HG03064 (cell line): ENCODE measurements around the gene LHX4.

Experiments used
- ATAC-seq: cut with Tn5 transposase; IDR thresholded peaks from one replicate; pipeline ENCODE4 v1.9.1; 2021; ENCODE audit warnings: low read depth; ENCODE audit not compliant: unreplicated experiment

LHX4 gene

DNA sequence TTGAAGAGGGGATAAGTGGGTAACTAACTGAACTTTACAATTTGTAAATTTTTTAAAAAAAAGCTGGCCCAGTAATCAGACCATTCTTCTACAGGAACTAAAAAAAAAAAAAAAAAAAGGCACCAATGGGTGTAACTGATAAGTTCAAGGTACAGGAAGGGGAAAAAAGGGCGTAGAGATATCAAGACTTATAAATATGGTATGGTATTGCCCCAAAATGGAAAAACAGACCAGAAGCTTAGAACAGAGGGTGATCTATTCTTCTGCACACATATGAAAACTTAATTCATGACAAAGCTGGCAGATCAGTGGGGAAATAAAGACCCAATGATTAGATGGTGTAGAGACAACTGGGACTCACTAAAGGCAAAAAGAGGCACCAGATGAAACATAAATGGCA is 58.9 kb downstream of the LHX4 start:
- ATAC-seq = no peak

DNA sequence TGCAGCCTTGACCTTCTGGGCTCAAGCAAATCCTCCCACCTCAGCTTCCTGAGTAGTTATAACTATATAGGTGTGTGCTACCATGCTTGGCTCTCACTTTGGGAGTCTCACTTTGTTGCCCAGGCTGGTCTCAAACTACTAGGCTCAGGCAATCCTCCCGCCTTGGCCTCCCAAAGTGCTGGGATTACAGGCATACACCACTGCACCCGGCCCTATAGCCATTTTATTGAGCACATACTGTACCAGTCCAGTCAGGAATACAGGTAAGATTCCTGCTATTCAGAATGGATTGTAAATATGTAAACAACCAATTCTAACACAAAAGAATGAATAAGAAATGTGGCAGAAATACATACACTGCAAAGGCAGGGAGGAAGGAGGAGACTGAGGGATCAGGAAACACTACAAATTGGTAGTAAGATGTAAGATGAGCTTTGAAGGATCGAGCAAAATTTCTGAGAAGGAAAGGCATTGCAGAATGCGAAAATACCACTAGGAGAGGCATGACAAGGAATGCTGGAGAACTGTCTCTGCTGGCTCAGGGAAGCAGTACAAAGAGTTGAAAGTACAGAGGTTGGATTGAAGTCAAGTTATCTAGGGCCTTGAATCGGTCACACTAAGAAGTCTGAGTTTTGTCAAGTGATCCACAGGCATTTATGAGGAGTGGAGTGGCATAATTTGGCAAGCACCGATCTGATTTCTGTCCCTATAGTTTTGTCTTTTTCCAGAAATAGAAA is 60.4 kb downstream of the LHX4 start:
- no peak for ATAC-seq

DNA sequence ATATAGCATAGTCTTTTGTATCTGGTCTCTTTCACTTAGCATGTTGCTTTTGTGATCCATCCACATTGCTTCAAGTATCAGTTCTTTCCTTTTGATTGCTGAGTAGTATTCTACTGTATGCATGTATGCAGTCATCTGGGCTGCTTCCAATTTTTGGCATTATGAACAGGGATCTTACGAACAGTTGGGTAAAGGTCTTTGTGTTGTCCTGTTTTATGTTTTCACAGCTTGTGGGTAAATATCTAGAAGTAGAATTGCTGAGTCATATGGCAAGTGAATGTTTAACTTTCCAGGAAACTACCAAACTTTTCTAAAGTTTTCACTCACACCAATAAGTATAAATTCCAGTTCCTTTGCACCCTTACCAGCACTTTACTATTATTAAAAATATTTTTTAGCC is 60.9 kb downstream of the LHX4 start:
- ATAC-seq = no peak

DNA sequence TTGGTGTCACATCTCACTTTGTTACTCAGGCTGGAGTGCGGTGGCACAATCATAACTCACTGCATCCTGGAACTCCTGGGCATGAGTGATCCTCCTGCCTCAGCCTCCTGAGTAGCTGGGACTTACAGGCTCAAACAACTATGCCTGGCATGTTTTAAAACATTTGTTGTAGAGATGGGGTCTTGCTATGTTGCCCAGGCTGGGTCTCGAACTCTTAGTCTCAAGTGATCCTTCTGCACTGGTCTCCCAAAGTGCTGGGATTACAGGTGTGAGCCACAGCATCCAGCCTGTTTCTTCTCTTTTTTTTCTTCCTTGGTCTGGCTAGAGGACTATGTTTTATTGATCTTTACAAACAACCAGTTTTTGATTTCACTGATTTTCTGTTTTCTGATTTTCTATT is 64.6 kb downstream of the LHX4 start:
- ATAC-seq = no peak

DNA sequence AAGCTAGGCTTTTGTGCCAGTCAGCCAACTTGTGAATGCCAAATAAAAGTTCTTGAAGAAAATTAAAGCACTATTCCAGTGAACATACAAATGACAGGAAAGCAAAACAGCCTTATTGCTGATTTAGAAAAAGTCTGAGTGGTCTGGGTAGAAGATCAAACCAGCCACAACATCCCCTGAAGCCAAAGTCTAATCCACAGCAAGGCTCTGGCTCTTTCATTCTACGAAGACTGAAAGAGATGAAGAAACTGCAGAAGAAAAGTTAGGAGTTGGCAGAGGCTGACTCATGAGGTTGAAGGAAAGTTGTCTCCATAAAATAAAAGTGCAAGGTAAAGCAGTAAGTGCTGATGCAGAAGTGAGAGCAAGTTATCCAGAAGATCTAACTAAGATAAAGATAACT is 65.9 kb downstream of the LHX4 start:
- no peak for ATAC-seq

DNA sequence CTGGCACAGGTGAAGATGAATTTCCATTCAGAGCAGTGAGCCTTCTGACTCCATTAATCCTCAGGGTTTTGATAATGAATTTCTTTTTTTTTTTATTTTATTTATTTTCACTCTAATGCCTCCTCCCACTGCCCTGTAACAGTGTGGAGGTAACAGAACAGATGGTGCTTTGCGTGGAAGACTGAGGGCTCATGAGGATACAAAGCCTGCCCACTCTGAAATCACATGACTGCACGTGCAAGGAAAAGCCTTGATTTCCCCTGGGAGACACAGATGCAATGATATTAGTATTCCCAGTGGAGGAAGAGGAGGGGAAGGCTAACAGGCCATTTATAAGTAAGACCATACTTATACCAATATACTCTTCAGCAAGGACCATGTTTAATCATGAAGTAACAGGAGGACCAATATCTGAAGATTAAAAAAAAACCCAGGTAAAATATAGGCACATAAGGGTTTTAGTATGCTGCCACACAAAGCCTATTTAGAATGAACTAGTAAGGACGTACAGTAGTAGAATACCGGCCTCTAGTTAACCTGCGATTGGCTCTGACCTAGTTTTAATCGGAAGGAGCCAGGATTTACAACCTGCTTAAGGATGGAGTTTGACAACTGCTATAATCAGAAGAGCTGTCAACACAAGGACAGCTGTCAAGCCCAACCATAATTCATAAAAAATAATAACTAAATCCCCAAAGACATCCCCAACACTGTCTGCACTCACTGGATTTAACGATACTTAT is 69.6 kb downstream of the LHX4 start:
- ATAC-seq = no peak

DNA sequence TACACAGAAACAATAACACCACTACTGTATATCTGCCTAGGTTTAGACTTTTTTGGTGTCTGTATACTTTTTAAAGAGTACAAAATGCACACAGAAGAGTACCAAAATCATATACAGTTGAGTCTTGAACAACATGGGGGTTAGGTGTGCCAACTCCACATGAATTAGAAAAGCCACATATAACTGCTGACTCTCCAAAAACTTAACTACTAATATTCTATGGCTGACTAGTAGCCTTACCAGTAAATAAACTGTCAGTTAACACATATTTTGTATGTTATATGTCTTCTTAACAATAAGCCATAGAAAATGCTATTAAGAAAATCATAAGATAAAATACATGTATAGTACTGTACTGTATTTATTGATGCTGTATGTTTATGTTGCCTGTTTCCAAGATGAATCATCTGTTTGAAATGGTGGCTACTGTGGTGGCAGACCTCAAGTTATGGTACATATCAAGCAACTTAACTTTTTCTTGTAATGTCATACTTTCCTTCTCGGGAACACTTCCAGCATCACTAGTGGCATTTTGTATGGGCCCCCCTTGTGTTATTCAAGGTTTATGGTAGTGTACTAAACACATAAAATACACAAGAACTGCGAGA is 71.2 kb downstream of the LHX4 start:
- no peak for ATAC-seq

DNA sequence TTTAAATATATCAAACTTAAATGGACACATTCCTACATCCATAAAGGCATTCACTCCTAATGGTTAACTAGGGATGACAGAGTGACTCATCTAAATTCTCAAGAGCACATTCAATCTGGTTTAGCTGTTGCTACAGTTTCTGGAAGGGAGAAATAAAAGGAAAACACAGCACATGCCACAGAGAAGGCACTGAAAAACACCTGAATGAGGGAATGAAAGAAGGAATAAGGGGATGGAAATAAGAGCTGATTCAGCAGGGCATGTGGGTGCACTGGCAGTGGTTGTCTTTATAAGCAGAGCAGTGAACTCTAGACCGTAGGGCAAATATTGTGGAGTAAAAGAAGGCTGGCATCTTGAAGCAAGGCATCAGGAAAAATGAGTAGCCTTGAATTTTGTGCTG is 79.3 kb downstream of the LHX4 start:
- no peak for ATAC-seq

DNA sequence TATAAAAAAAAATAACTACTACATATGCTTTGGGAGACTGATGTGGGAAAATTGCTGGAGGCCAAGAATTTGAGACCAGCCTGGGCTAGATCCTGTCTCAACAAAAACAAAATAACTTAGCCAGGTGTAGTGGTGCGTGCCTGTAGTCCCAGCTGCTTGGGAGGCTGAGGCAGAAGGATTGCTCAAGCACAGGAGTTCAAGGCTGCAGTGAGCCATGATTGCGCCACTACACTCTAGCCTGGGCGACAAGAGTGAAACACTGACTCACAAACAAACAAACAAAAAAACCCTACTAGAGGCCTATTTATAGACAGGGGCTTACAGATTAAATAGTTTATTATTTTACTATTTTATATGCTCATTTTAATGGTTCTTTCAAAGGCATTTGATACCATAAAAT is 80.0 kb downstream of the LHX4 start:
- no peak for ATAC-seq

DNA sequence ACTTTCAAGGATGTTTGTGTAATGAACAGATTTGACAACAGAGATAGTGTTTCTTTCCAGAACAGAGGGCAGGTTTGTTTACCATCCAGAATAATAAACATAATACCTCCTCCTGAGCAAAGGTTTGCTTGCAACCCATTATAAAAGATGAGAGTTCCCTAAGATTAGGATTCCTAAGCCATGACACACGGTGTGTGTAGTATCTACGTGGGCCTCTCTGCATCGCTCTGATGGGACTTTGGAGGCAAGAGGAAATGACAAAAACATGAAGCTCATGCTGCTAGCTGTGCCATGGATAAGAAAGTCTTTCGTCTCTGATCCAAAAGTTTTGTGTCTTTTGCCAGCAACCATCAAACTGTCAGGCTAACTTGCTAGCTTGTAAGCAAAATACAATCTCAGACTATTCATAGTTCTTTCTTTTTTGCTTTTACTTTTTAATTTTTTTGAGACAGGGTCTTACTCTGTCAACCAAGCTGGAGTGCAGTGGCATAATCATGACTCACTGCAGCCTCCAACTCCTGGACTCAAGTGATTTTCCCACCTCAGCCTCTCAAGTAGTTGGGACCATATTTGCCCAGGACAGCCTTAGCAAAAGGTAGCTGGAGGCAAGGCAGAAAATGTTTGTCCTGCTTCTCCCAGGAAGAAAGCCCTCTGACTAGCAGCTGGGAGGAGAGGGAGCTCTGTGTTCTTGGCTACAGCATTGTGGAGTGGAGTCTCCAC is 81.1 kb downstream of the LHX4 start:
- no peak for ATAC-seq

DNA sequence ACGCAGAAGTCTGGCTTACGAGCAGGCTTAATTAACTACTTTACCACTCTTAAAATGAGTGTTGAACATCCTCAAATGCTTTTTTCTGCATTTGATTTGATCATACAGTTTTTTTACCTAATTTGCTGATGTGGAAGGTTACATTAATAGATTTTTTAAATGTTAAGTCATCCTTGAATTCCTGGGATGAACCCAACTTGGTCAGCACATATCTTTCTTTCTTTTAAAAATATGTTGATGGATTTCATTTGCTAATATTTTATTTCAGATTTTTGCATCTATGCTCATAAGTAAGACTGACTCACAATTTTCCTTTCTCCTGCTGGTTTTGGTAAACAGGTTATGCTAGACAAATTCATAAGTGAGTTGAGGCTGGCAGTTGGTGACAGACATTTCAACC is 82.9 kb downstream of the LHX4 start:
- no peak for ATAC-seq

DNA sequence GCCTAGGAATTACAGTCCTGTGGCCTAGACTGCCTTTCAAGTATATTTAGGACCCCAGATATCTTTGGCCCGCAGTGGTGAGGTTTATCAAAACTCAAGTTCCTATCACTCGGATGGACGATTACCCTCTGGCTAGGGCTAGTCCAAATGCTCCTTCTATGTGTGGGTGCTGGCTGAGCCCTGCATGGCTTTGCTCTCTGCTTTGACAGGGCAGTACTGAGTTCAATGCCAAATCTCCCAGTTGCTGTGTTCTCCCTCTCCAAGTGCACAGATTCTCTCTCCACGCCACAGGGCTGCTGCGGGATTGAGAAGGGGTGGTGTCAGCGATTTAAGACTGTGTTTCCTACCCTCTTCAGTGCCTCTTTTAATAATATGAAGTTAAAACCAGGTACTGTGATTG is 97.0 kb downstream of the LHX4 start:
- ATAC-seq = no peak
